ENCODE data around the gene CAV1. TPM values are rescaled to one million over a fixed set of nuclear protein-coding genes. Genes with fewer than 3 reads are reported as not detected.

The CAV1 gene
- total and polyA plus RNA-seq, 2 of the 4 experiments (the other 2 are of a cell fraction), result 1,592 to 1,808 TPM

DNA sequence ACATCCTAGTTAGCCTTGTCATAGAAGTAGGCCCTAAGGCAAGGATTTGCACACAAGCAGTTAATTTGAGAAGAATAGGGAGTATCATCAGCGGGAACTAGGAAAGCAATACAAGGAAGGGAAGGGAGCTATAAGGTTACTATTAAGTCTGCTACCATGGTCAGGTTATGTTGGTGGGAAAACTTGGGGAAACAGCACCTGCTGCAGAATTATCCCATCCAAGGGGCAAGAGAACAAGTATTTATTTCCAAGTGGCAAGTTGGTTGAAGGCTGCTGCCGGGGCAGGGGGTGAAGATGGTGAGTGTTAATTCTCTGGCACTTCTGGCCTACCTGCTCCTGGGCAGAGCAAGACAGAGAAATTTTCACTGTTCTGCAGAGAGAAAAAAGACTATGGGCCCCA lies 55.0 kb downstream of the CAV1 start:
- in situ Hi-C loops (cut with MboI; ENCODE audit: low sequenced_read_pairs), result loop anchor here (5.0 to 10.0 kb wide), 2 partner anchors 45 to 313 kb away; no protein-coding TSS in a partner anchor

More for the DNA sequence above, 55.0 kb downstream of the CAV1 start:
- Histone ChIP-seq H3K9ac (ENCODE audit: low read depth, low read length) (no peak overlapping the region), H4K5ac (ENCODE audit: low read depth, low read length) (no peak overlapping the region), H2BK15ac (ENCODE audit: low read depth, low read length) (peak overlapping the region; percentile 86; the same call in 1 of the 3 replicates), H3K4me1 (ENCODE audit: control insufficient read depth, insufficient read depth, low read length) (peaks cover 23% of the 10 kb centered on the region), H2BK120ac (ENCODE audit: low read depth, low read length) (peak overlapping the region; percentile 99), H3K4me2 (ENCODE audit: low read depth, low read length) (no peak overlapping the region), H3K4ac (ENCODE audit: low read depth, low read length) (peak overlapping the region; percentile 60; the same call in 1 of the 2 replicates), H3K18ac (ENCODE audit: low read depth, low read length) (no peak overlapping the region), H3K9me1 (ENCODE audit: insufficient read depth, low read length) (peaks cover 5% of the 10 kb centered on the region; the same call in 1 of the 2 replicates), H3K79me1 (ENCODE audit: low read depth in 1 of 2, low read length in 2 of 2) (peaks cover 9 to 32% of the 10 kb centered on the region in 2 experiments; a peak in 3 of 4 replicates), H3K36me3 (ENCODE audit: control insufficient read depth, insufficient read depth, low read length) (no peaks in the 10 kb centered on the region), H3K9me3 (ENCODE audit: control insufficient read depth, insufficient read depth, low read length) (peaks cover 4% of the 10 kb centered on the region; the same call in 1 of the 2 replicates), H3K27me3 (ENCODE audit: control insufficient read depth, insufficient read depth, low read length) (no peaks in the 10 kb centered on the region), H3K14ac (replicated peaks; ENCODE audit: low read depth, low read length) (0 out of 2 replicates have a peak overlapping the region, but pooled peaks have one; percentile 8), H3K27ac (ENCODE audit: insufficient read depth, low read length) (no peak overlapping the region), H4K20me1 (ENCODE audit: insufficient read depth, low read length) (no peaks in the 10 kb centered on the region), H2AK5ac (ENCODE audit: low read depth, low read length) (no peak overlapping the region), H3K4me3 (ENCODE audit: insufficient read depth, low read depth, low read length) (no peak overlapping the region), H2BK20ac (ENCODE audit: low read depth, low read length) (peak overlapping the region; percentile 30; the same call in 1 of the 2 replicates), H4K91ac (ENCODE audit: insufficient read depth, low read depth, low read length) (peak overlapping the region; percentile 50; the same call in 1 of the 2 replicates), H2AK9ac (replicated peaks; ENCODE audit: low read depth, low read length, poor library complexity) (no peak overlapping the region), H4K8ac (ENCODE audit: low read depth in 2 of 2, low read length in 2 of 2) (no peak overlapping the region), H3K23ac (ENCODE audit: low read depth, low read length) (peak overlapping the region; percentile 15; the same call in 1 of the 2 replicates), H2AFZ (replicated peaks; ENCODE audit: low read length, poor library complexity) (no peak overlapping the region), H3K56ac (ENCODE audit: extremely low read depth, insufficient read depth, low read length) (no peak overlapping the region), H2BK5ac (ENCODE audit: low read depth, low read length, poor library complexity, severe bottlenecking) (peak overlapping the region; percentile 39)
- DNase-seq (no peak), ATAC-seq (ENCODE audit: low read depth) (no peak)
- POLR2A ChIA-PET (ENCODE audit: unreplicated experiment), result no interaction called here
- CTCF ChIA-PET, result no interaction called here
- no TSS peak for BruUV-seq (replicated peaks)
- intact Hi-C loops (cut with micrococcal nuclease), result loop anchor here (10.0 kb wide), 1 partner anchor 135 kb away; no protein-coding TSS in a partner anchor
- no peak for TF ChIP-seq SMC3 (IDR thresholded peaks at IDR 0.05; ENCODE audit: low read depth, low read length)
- no peak for TF ChIP-seq CEBPB (IDR thresholded peaks at IDR 0.05; ENCODE audit: low read depth, low read length)
- TF ChIP-seq, protein P1, sequence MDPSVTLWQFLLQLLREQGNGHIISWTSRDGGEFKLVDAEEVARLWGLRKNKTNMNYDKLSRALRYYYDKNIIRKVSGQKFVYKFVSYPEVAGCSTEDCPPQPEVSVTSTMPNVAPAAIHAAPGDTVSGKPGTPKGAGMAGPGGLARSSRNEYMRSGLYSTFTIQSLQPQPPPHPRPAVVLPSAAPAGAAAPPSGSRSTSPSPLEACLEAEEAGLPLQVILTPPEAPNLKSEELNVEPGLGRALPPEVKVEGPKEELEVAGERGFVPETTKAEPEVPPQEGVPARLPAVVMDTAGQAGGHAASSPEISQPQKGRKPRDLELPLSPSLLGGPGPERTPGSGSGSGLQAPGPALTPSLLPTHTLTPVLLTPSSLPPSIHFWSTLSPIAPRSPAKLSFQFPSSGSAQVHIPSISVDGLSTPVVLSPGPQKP (IDR thresholded peaks at IDR 0.05; ENCODE audit: borderline replicate concordance, low read depth, low read length), result no peak
- TF ChIP-seq RFX5 (IDR thresholded peaks at IDR 0.05; ENCODE audit: low read depth, low read length), result no peak
- no peak for TF ChIP-seq FOS (IDR thresholded peaks at IDR 0.05; ENCODE audit: low read depth, low read length)
- no peak for TF ChIP-seq POLR2A (IDR thresholded peaks at IDR 0.05; ENCODE audit: low read depth, low read length)
- TF ChIP-seq RAD21 (IDR thresholded peaks at IDR 0.05; ENCODE audit: low read length), result no peak
- no peak for TF ChIP-seq BHLHE40 (IDR thresholded peaks at IDR 0.05; ENCODE audit: low read depth, low read length)
- TF ChIP-seq NFE2L2 (IDR thresholded peaks at IDR 0.05; ENCODE audit: low read depth, low read length), result no peak
- 100% methylated on average over 1 of the region's 2 CpGs; no CpG with 5 or more reads in 1 of the 2 experiments for WGBS, 2 experiments (ENCODE audit: extremely low coverage in 2 of 2, insufficient read length in 1 of 2)
- dilution Hi-C loops (cut with HindIII; ENCODE audit: low sequenced_read_pairs, unreplicated experiment), result no loop called here
